Neural cell (in vitro differentiated cells): ENCODE results near the gene SERPINA9. TPM values are rescaled to one million over a fixed set of nuclear protein-coding genes. Genes with fewer than 3 reads are reported as not detected.

Experiments used
- H2AFZ ChIP-seq: fragments of 200-600, 300-800 bp; sonication (generic), shearing (Covaris generic); 2 replicates; pipeline ENCODE4 v1.6.0; 2014; ENCODE audit warnings: low read depth, mild to moderate bottlenecking, antibody characterized with exemption, low read length, moderate library complexity
- H3F3A ChIP-seq: fragments of 200-600 bp; shearing (Covaris generic); 2 replicates; pipeline ENCODE4 v1.6.1; 2016; ENCODE audit warnings: mild to moderate bottlenecking, moderate library complexity, mixed read lengths, antibody characterized with exemption, low read length; ENCODE audit not compliant: insufficient read depth, poor library complexity, severe bottlenecking
- H3K27ac ChIP-seq: fragments of 200-600, 300-800 bp; sonication (generic), shearing (Covaris generic); 2 replicates; pipeline ENCODE4 v1.5.1; 2014; ENCODE audit warnings: mild to moderate bottlenecking, low read length, moderate library complexity
- H3K27me3 ChIP-seq: fragments of 300-800, 200-600 bp; sonication (generic), shearing (Covaris generic); 2 replicates; pipeline ENCODE4 v1.6.0; 2014; ENCODE audit warnings: mild to moderate bottlenecking, low read depth, low read length, moderate library complexity; ENCODE audit not compliant: insufficient read depth
- H3K36me3 ChIP-seq: fragments of 300-800, 200-600 bp; sonication (generic), shearing (Covaris generic); 2 replicates; pipeline ENCODE4 v1.5.1; 2014; ENCODE audit warnings: mild to moderate bottlenecking, antibody characterized with exemption, low read length, moderate library complexity; ENCODE audit not compliant: insufficient read depth
- H3K4me2 ChIP-seq: fragments of 300-800, 200-600 bp; sonication (generic), shearing (Covaris generic); 2 replicates; pipeline ENCODE4 v1.6.0; 2014; ENCODE audit warnings: mild to moderate bottlenecking, low read length
- H3K4me3 ChIP-seq: fragments of 300-800, 200-600 bp; sonication (generic), shearing (Covaris generic); 2 replicates; pipeline ENCODE4 v1.5.1; 2014; ENCODE audit warnings: mild to moderate bottlenecking, low read length, moderate library complexity
- H3K79me2 ChIP-seq: fragments of 200-600 bp; shearing (Covaris generic); replicated peaks from 2 replicates; pipeline ENCODE4 v1.6.0; 2014; ENCODE audit warnings: mild to moderate bottlenecking, low read length, moderate library complexity; ENCODE audit not compliant: insufficient read depth
- H3K9ac ChIP-seq: fragments of 300-800, 200-600 bp; sonication (generic), shearing (Covaris generic); 2 replicates; pipeline ENCODE4 v1.6.1; 2016; ENCODE audit warnings: mild to moderate bottlenecking, low read length, mixed read lengths
- H3K9me2 ChIP-seq: fragments of 200-600 bp; shearing (Covaris generic); 2 replicates; pipeline ENCODE4 v1.6.1; 2016; ENCODE audit warnings: mild to moderate bottlenecking, low read length, mixed read lengths; ENCODE audit not compliant: insufficient read depth
- H3K9me3 ChIP-seq: fragments of 200-600, 300-800 bp; sonication (generic), shearing (Covaris generic); 2 replicates; pipeline ENCODE4 v1.6.1; 2016; ENCODE audit warnings: mild to moderate bottlenecking, mixed run types, low read length, moderate library complexity, mixed read lengths
- H4K20me1 ChIP-seq: fragments of 200-600 bp; shearing (Covaris generic); 2 replicates; pipeline ENCODE4 v1.6.1; 2016; ENCODE audit warnings: mild to moderate bottlenecking, mixed run types; ENCODE audit not compliant: insufficient read depth
- CTCF ChIP-seq: fragments of 450-650 bp; IDR thresholded peaks from 2 replicates; pipeline ENCODE4 v1.5.1; 2014; ENCODE audit warnings: antibody characterized with exemption, mild to moderate bottlenecking, moderate library complexity; ENCODE audit not compliant: poor library complexity, severe bottlenecking
- EP300 ChIP-seq: fragments of 450-650 bp; conservative IDR thresholded peaks from 2 replicates; pipeline ENCODE4 v1.6.1; 2014; ENCODE audit warnings: antibody characterized with exemption, mild to moderate bottlenecking, moderate library complexity; ENCODE audit not compliant: poor library complexity, severe bottlenecking
- EZH2 ChIP-seq: fragments of 200-600, 300-800 bp; shearing (Covaris generic), sonication (generic); IDR thresholded peaks from 2 replicates; pipeline ENCODE4 v1.6.1; 2014; ENCODE audit warnings: antibody characterized with exemption, low read length, borderline replicate concordance, mild to moderate bottlenecking; ENCODE audit not compliant: insufficient read depth, poor library complexity, severe bottlenecking
- MXI1 ChIP-seq: fragments of 450-650 bp; conservative IDR thresholded peaks from 2 replicates; pipeline ENCODE4 v1.6.1; 2014; ENCODE audit warnings: antibody characterized with exemption, mild to moderate bottlenecking; ENCODE audit not compliant: poor library complexity, severe bottlenecking
- POLR2AphosphoS5 ChIP-seq: IDR thresholded peaks from 2 replicates; pipeline ENCODE4 v1.6.1; 2012
- RAD21 ChIP-seq: fragments of 450-650 bp; conservative IDR thresholded peaks from 2 replicates; pipeline ENCODE4 v1.6.1; 2014; ENCODE audit warnings: antibody characterized with exemption, mild to moderate bottlenecking, moderate library complexity
- REST ChIP-seq: IDR thresholded peaks from 2 replicates; pipeline ENCODE4 v1.6.1; 2012; ENCODE audit warnings: borderline replicate concordance
- SMC3 ChIP-seq: fragments of 450-650 bp; conservative IDR thresholded peaks from 2 replicates; pipeline ENCODE4 v1.6.1; 2014; ENCODE audit warnings: antibody characterized with exemption, mild to moderate bottlenecking, moderate library complexity; ENCODE audit not compliant: poor library complexity
- TAF1 ChIP-seq: IDR thresholded peaks from 2 replicates; pipeline ENCODE4 v1.6.1; 2012; ENCODE audit warnings: low read depth
- polyA plus RNA-seq: library from polyadenylated mRNA; depleted of rRNA; stranded (reverse); fragments of >200 nt; gene quantifications from 2 replicates; pipeline ENCODE4 v1.2.3, GENCODE V29; 2014

SERPINA9 gene
- polyA plus RNA-seq, 1 donor from 2014 or later: not detected

GRCh38 chr14:94478420-94478819, 2.4 kb upstream of the SERPINA9 start:
- Histone ChIP-seq H3K27ac (no peak overlapping the region), H3K36me3 (no peaks in the 10 kb centered on the region), H3K4me2 (no peak overlapping the region), H2AFZ (no peak overlapping the region), H3K4me3 (no peak overlapping the region), H3K9ac (no peak overlapping the region), H4K20me1 (no peaks in the 10 kb centered on the region), H3K9me2 (no peaks in the 10 kb centered on the region), H3K27me3 (no peaks in the 10 kb centered on the region), H3K79me2 (no peaks in the 10 kb centered on the region), H3F3A (no peaks in the 10 kb centered on the region), H3K9me3 (peaks cover 4% of the 10 kb centered on the region)
- TF ChIP-seq SMC3 (no peak), MXI1 (no peak), REST (no peak), RAD21 (no peak), CTCF (no peak), POLR2AphosphoS5 (no peak), TAF1 (no peak), EZH2 (no peak), EP300 (no peak)

- no peak overlapping the region for H3K9ac ChIP-seq
- no peaks in the 10 kb centered on the region for H4K20me1 ChIP-seq
- H3K9me3 ChIP-seq: peaks cover 4% of the 10 kb centered on the region
- no peaks in the 10 kb centered on the region for H3K27me3 ChIP-seq
- H3K4me3 ChIP-seq: no peak overlapping the region
- no peaks in the 10 kb centered on the region for H3F3A ChIP-seq
- no peak overlapping the region for H3K4me2 ChIP-seq
- no peaks in the 10 kb centered on the region for H3K79me2 ChIP-seq
- no peaks in the 10 kb centered on the region for H3K9me2 ChIP-seq
- H2AFZ ChIP-seq: no peak overlapping the region
- TF ChIP-seq EZH2 (no peak), RAD21 (no peak), POLR2AphosphoS5 (no peak), CTCF (no peak)
- no peaks in the 10 kb centered on the region for H3K36me3 ChIP-seq
- no peak overlapping the region for H3K27ac ChIP-seq
Measured at GRCh38 chr14:94474581-94475031, 1.4 kb downstream of the SERPINA9 start.
